Measurements from ENCODE around the gene IGFN1. TPM values are rescaled to one million over a fixed set of nuclear protein-coding genes. Genes with fewer than 3 reads are reported as not detected.

IGFN1 gene
- total and polyA plus RNA-seq, 2 donors (not counting 3 experiments of a cell fraction or from before 2014, with no cell fraction given) = not detected

DNA sequence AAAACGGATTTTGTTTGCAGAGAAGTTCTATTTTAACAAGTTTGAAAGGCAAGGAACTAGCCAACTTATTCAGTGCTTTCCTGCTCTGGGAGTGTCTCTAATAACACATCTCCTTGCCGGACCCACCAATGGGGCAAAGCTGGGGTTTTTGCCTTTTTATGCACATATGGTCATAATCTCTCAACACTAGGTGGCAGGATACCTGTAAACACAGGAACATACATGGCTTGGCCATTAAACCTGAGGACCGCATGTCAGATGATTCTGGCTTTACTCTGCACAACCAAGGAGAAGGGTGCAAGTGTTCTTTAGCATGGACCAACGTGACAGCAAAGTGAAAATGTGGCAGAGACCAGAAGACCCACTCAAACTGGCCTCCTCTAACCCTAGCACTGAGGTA is 41.2 kb upstream of the IGFN1 start:
- Histone ChIP-seq H3K9ac (replicated peaks; ENCODE audit: extremely low read depth, insufficient read depth, low read length) (no peak overlapping the region), H3K79me2 (ENCODE audit: control insufficient read depth, insufficient read depth, low read length) (no peaks in the 10 kb centered on the region), H2AFZ (ENCODE audit: low read depth, low read length) (no peak overlapping the region), H3K9me1 (replicated peaks; ENCODE audit: control insufficient read depth, extremely low read depth, insufficient read depth, low read length) (no peaks in the 10 kb centered on the region), H3K27ac (ENCODE audit: insufficient read depth, low read depth, low read length) (no peak overlapping the region), H4K20me1 (replicated peaks; ENCODE audit: control insufficient read depth, extremely low read depth, insufficient read depth, low read length) (no peaks in the 10 kb centered on the region), H3K4me2 (ENCODE audit: insufficient read depth, low read length) (no peak overlapping the region), H3K27me3 (ENCODE audit: control insufficient read depth in 2 of 2, insufficient read depth in 2 of 2, low read length in 2 of 2) (no peaks in the 10 kb centered on the region), H3K4me1 (ENCODE audit: control insufficient read depth, extremely low read depth, insufficient read depth, low read length) (peaks cover 5% of the 10 kb centered on the region), H3K36me3 (ENCODE audit: control insufficient read depth in 2 of 2, extremely low read depth in 1 of 2, insufficient read depth in 2 of 2, low read length in 2 of 2) (peaks cover 6 to 24% of the 10 kb centered on the region in 2 experiments), H3K9me3 (replicated peaks; ENCODE audit: control insufficient read depth, insufficient read depth, low read length) (no peaks in the 10 kb centered on the region), H3K4me3 (replicated peaks in 1 of 3; ENCODE audit: insufficient read depth in 1 of 3, low read depth in 1 of 3, low read length in 3 of 3) (no peak overlapping the region)
- POLR2A ChIA-PET = no interaction called here
- peak; percentile 29 for DNase-seq (ENCODE audit: low read depth, low spot score)
- no TSS peak for BruUV-seq (replicated peaks)
- intact Hi-C loops (cut with micrococcal nuclease) (loop anchor here (1.0 kb wide), 2 partner anchors 36 to 74 kb away; no protein-coding TSS in a partner anchor), dilution Hi-C loops (cut with MboI; ENCODE audit: extremely low pct_ligation_motif_present, low sequenced_read_pairs) (no loop called here)
- TF ChIP-seq POLR2AphosphoS5 (IDR thresholded peaks at IDR 0.05; ENCODE audit: insufficient read depth, low read depth, low read length) = no peak
- TF ChIP-seq, protein P1, sequence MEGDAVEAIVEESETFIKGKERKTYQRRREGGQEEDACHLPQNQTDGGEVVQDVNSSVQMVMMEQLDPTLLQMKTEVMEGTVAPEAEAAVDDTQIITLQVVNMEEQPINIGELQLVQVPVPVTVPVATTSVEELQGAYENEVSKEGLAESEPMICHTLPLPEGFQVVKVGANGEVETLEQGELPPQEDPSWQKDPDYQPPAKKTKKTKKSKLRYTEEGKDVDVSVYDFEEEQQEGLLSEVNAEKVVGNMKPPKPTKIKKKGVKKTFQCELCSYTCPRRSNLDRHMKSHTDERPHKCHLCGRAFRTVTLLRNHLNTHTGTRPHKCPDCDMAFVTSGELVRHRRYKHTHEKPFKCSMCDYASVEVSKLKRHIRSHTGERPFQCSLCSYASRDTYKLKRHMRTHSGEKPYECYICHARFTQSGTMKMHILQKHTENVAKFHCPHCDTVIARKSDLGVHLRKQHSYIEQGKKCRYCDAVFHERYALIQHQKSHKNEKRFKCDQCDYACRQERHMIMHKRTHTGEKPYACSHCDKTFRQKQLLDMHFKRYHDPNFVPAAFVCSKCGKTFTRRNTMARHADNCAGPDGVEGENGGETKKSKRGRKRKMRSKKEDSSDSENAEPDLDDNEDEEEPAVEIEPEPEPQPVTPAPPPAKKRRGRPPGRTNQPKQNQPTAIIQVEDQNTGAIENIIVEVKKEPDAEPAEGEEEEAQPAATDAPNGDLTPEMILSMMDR (IDR thresholded peaks at IDR 0.05; ENCODE audit: extremely low read depth in 1 of 2, insufficient read depth in 1 of 2, low read depth in 1 of 2, low read length in 2 of 2) = peak in 1 of 2 donors; percentile 30
- FAIRE-seq = no peak
- CTCF ChIA-PET = interaction anchor here (0.9 to 2.9 kb wide), 9 partner anchors 10 to 212 kb away, joined by 3 to 18 read pairs (median 6); no protein-coding TSS in a partner anchor

Measured in endothelial cell of umbilical vein (primary cell).